T-helper 1 cell treated with Interleukin-12 subunit alpha and Interleukin-12 subunit beta and Interleukin-4 antibody, amounts not matched to agents 30 μg/mL and 1 μg/mL, for 36 hours (primary cell): ENCODE results near the gene CMIP.

Experiments
- H3K27ac Mint-ChIP-seq: one replicate; pipeline ENCODE4 v1.8.0; 2021; ENCODE audit warnings: mild to moderate bottlenecking, mixed read lengths
- H3K27me3 Mint-ChIP-seq: one replicate; pipeline ENCODE4 v1.8.0; 2021; ENCODE audit warnings: low read depth, mixed read lengths
- H3K36me3 Mint-ChIP-seq: one replicate; pipeline ENCODE4 v1.8.0; 2021; ENCODE audit warnings: low read depth, mixed read lengths
- H3K4me1 Mint-ChIP-seq: one replicate; pipeline ENCODE4 v1.8.0; 2021; ENCODE audit warnings: low read depth, mixed read lengths
- H3K4me3 Mint-ChIP-seq: one replicate; pipeline ENCODE4 v1.8.0; 2021; ENCODE audit warnings: mild to moderate bottlenecking, moderate library complexity, mixed read lengths
- H3K9me3 Mint-ChIP-seq: one replicate; pipeline ENCODE4 v1.8.0; 2021; ENCODE audit warnings: mixed read lengths

Gene CMIP

GRCh38 chr16:81482329-81483063 lies 37.9 kb downstream of the CMIP start:
- H3K27me3 Mint-ChIP-seq = no peaks in the 10 kb centered on the region
- H3K36me3 Mint-ChIP-seq = no peaks in the 10 kb centered on the region
- no peak overlapping the region for H3K27ac Mint-ChIP-seq
- H3K4me3 Mint-ChIP-seq = no peak overlapping the region
- H3K9me3 Mint-ChIP-seq = no peaks in the 10 kb centered on the region
- H3K4me1 Mint-ChIP-seq = peaks cover 40% of the 10 kb centered on the region

- H3K4me1 Mint-ChIP-seq = peaks cover 32% of the 10 kb centered on the region
- H3K4me3 Mint-ChIP-seq = no peak overlapping the region
- H3K27ac Mint-ChIP-seq = no peak overlapping the region
Measured at GRCh38 chr16:81483064-81483969, 38.7 kb downstream of the CMIP start.

DNA sequence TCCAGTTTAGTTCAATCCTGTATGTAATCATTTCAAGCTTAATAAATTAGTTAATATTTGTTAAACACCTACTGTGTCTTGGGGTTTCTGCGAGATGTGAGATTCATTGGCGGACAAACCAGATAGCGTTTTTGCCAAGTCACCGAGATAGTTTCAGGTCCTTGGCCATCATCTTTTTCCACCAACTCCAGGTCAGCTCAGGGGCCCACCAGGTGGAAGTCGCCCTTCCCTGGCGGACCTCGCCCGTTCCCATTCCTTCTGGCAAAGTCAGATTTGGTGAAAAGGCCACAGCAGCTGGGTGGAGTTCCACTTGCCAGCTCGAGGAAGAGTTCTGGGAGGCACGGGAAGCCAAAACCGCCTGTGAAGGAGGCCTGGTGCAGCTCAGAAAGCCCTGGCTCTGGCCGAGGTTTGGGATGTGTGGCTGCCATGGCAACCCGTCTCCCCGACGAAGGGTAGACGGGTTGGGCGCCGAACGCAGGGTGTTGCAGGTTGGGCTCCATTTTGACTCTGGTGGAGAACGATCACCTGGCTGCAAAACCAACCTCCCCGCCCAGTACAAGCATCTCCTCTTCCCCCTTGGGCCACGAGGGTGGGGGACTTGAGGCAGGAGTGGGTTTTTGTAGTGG lies 39.5 kb downstream of the CMIP start:
- Mint-ChIP-seq H3K36me3 (no peaks in the 10 kb centered on the region), H3K4me1 (peaks cover 33% of the 10 kb centered on the region), H3K4me3 (no peak overlapping the region), H3K9me3 (no peaks in the 10 kb centered on the region), H3K27me3 (no peaks in the 10 kb centered on the region), H3K27ac (no peak overlapping the region)

More at GRCh38 chr16:81483064-81483969, 38.7 kb downstream of the CMIP start:
- Mint-ChIP-seq H3K36me3 (no peaks in the 10 kb centered on the region), H3K27me3 (no peaks in the 10 kb centered on the region), H3K9me3 (no peaks in the 10 kb centered on the region)

DNA sequence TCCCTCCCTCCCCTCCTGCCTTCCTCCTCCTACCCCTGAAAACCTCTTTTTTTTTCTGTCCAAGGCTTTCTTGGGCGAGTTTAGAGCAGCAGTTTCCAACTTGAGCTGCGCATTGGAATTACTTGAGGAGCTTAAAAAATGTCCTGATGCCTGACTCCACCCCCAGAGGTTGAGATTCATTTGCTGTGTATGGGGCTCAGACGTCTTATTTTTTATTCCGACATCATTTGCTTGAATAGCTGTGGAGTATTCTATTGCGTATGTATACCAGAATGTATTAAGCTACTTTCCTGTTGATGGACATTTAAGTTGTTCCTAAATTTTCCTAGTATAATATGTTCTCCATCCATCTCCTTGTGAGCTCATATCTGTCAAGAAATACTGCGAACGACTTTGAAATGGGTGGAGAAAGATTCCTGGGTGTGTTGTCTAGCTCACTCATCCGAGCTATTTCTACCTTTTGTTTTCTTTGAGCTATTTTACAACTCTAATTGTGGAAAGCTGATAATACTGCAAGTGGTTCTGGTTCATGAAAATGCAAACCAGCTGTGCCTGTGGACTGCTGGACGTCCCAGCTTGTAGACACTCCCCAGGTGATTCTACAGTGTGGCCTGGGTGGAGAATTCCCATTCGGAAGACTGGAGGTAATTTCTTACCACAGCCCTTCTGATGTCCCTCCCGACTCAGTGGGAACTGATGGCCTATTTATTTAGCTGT lies 40.5 kb downstream of the CMIP start:
- no peak overlapping the region for H3K27ac Mint-ChIP-seq
- no peaks in the 10 kb centered on the region for H3K9me3 Mint-ChIP-seq
- no peak overlapping the region for H3K4me3 Mint-ChIP-seq
- peaks cover 31% of the 10 kb centered on the region for H3K4me1 Mint-ChIP-seq
- no peaks in the 10 kb centered on the region for H3K27me3 Mint-ChIP-seq
- H3K36me3 Mint-ChIP-seq = no peaks in the 10 kb centered on the region

- no peak overlapping the region for H3K27ac Mint-ChIP-seq
- peaks cover 26% of the 10 kb centered on the region for H3K4me1 Mint-ChIP-seq
- no peaks in the 10 kb centered on the region for H3K27me3 Mint-ChIP-seq
- H3K4me3 Mint-ChIP-seq = no peak overlapping the region
- H3K9me3 Mint-ChIP-seq = no peaks in the 10 kb centered on the region
- H3K36me3 Mint-ChIP-seq = no peaks in the 10 kb centered on the region
Measured at GRCh38 chr16:81485824-81486539, 41.4 kb downstream of the CMIP start.

- Mint-ChIP-seq H3K36me3 (no peaks in the 10 kb centered on the region), H3K27me3 (no peaks in the 10 kb centered on the region), H3K9me3 (no peaks in the 10 kb centered on the region), H3K4me1 (peaks cover 20% of the 10 kb centered on the region), H3K4me3 (no peak overlapping the region), H3K27ac (no peak overlapping the region)
Measured at GRCh38 chr16:81486540-81487061, 42.0 kb downstream of the CMIP start.

DNA sequence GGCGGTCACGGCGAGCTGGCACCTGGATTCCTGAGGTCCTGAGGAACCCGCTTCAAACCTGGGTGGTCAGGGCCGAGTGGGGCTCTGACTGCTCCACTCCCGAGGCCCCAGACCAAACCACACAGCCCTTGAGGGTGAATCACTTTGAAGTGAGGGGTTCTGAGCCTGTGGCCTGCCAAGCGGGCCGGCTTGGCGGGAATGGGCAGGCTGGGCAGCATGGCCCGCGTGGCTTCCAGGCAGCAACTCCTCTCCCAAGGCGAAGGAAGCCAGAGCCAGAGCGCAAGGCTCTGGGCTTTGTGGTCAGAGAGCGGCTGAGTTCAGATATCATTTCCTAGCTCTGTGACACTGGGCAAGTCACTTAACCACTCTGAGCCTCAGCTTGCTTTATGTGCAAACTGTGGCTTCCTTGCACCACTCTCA lies 42.7 kb downstream of the CMIP start:
- H3K27ac Mint-ChIP-seq = no peak overlapping the region
- H3K4me3 Mint-ChIP-seq = no peak overlapping the region
- no peaks in the 10 kb centered on the region for H3K36me3 Mint-ChIP-seq
- H3K27me3 Mint-ChIP-seq = no peaks in the 10 kb centered on the region
- H3K4me1 Mint-ChIP-seq = peaks cover 17% of the 10 kb centered on the region
- H3K9me3 Mint-ChIP-seq = no peaks in the 10 kb centered on the region

- H3K4me3 Mint-ChIP-seq = no peak overlapping the region
- H3K27me3 Mint-ChIP-seq = no peaks in the 10 kb centered on the region
- no peaks in the 10 kb centered on the region for H3K36me3 Mint-ChIP-seq
- H3K9me3 Mint-ChIP-seq = no peaks in the 10 kb centered on the region
- no peak overlapping the region for H3K27ac Mint-ChIP-seq
- peaks cover 10% of the 10 kb centered on the region for H3K4me1 Mint-ChIP-seq
Measured at GRCh38 chr16:81488687-81489411, 44.2 kb downstream of the CMIP start.

DNA sequence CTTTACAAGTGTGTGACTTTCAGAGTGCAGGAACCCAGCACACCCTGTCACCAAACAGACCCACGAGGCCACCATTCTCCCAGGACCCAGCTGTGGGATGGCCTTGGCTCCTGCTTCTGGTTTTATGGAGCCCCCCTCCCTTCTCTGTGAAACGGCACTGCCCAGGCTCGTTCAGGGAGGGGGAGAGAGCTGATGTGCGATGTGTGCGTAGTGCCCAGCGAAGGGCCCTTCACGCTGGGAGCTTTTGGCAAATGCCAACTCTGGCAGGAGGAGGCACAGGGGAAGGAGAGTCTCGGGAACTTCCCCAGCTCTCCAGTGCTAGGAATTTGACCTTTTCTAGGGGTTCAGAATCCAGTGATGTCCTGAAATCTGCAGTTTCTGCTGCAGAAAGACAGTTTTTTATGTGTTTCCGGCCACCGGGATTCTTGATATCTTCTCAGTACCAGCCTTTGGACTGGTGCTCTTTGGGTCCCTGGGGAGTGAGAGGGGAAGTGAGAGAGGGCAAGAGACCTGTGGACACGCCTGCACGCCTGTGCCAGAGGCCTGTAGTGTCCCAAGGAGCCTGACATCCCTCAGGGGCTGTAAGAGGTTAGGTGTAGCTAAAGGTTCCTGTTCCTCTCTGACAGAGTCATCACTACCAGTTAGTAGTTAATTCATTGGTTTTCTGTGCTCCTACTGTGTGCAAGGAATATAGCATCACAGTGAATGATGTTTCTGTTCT lies 45.1 kb downstream of the CMIP start:
- H3K27me3 Mint-ChIP-seq = no peaks in the 10 kb centered on the region
- peaks cover 10% of the 10 kb centered on the region for H3K4me1 Mint-ChIP-seq
- no peaks in the 10 kb centered on the region for H3K9me3 Mint-ChIP-seq
- H3K27ac Mint-ChIP-seq = no peak overlapping the region
- H3K36me3 Mint-ChIP-seq = no peaks in the 10 kb centered on the region
- no peak overlapping the region for H3K4me3 Mint-ChIP-seq

GRCh38 chr16:81491541-81492188 lies 47.1 kb downstream of the CMIP start:
- no peak overlapping the region for H3K4me3 Mint-ChIP-seq
- peaks cover 10% of the 10 kb centered on the region for H3K4me1 Mint-ChIP-seq
- H3K27me3 Mint-ChIP-seq = no peaks in the 10 kb centered on the region
- H3K36me3 Mint-ChIP-seq = no peaks in the 10 kb centered on the region
- H3K27ac Mint-ChIP-seq = no peak overlapping the region
- H3K9me3 Mint-ChIP-seq = no peaks in the 10 kb centered on the region

GRCh38 chr16:81492311-81492761 lies 47.7 kb downstream of the CMIP start:
- H3K4me3 Mint-ChIP-seq = no peak overlapping the region
- no peaks in the 10 kb centered on the region for H3K27me3 Mint-ChIP-seq
- peaks cover 10% of the 10 kb centered on the region for H3K4me1 Mint-ChIP-seq
- H3K9me3 Mint-ChIP-seq = no peaks in the 10 kb centered on the region
- H3K27ac Mint-ChIP-seq = no peak overlapping the region
- H3K36me3 Mint-ChIP-seq = no peaks in the 10 kb centered on the region
